Measurements from ENCODE around the gene POLRMT.
"Not testable (repeated sequence)": the region's sequence is repeated elsewhere in the genome, so short reads cannot be mapped to it uniquely, and the experiment has no call there.

Gene POLRMT

DNA sequence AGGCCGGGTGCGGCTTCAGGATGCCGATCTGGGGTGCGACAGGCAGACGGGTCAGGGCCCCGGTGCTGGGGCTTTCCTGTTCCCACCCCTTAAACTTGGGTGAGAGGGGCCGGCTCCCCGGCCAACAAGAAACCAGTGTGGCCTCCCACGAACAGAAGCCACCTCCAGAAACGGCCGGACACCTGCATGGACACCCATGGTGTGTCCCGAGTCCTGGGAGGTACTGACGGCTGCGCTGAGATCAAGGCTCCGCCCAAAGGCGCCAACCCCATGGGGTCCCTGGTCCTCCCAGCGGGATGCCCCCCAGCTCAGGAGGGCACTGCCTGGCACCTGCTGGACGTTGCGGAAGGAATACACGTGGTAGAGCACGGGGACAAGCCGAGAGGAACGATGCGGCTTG is 11.5 kb downstream of the POLRMT start:
- DNase-seq (ENCODE audit: low read depth) = no peak
- H3K4me3 ChIP-seq (ENCODE audit: low read length) = no peak overlapping the region
- TF ChIP-seq CTCF (conservative IDR thresholded peaks at IDR 0.05; ENCODE audit: low read length) = no peak

DNA sequence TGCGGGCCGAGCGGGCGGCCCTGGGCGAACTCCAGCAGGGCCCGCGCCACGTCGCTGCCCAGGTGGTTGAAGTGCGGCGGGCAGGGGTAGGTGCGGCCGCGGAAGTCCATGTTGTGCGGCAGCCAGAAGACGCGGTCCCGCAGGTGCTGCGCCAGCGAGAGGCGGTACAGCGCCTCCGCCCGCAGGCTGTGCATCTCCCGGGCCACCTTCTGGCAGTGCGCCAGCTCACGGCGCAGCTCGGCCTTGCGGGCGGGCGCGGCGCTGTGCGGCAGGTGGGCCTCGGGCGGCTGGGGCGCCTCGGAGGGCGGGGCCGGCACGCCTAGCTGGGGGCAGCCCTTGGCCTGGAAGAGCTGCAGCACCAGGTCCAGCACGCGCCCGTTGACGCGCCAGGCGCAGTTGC is 12.1 kb downstream of the POLRMT start:
- H3K4me3 ChIP-seq (ENCODE audit: low read length); DNase-seq (ENCODE audit: low read depth): not testable (repeated sequence)

DNA sequence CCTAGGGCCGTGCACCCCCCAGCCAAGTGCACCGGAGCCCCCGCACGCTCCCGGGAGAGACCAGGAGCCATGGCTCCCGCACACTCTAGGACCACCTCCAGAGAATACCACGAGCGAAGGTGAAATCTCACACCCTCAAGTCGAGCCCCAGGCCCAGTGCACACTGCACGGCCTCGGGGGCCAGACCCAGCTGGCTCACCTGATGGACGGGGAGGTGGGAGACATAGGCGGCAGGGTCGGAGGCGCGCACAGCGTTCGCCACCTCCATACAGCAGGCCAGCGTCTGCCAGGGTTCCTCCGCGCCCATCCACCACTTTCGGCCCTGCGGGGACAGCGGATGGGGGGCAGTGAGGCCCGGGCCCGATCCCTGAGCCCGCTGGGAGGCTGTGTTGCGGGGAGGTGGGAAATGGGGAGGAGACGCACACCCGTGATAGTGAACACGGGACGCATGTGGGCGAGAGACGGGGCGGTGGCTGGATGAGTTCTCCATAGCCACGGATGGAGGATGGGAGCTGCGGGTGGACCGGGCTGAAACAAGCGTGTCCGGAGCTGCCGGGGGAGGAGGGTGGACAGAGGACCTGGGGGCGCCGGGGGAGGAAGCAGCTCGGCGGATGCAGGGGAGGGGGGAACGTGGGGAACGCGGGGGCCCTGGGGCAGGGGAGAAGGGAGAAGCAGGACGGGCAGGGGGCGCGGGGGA is 13.0 kb downstream of the POLRMT start:
- DNase-seq (ENCODE audit: low read depth) = no peak
- no peak overlapping the region for H3K4me3 ChIP-seq (ENCODE audit: low read length)
- TF ChIP-seq CTCF (conservative IDR thresholded peaks at IDR 0.05; ENCODE audit: low read length) = no peak

DNA sequence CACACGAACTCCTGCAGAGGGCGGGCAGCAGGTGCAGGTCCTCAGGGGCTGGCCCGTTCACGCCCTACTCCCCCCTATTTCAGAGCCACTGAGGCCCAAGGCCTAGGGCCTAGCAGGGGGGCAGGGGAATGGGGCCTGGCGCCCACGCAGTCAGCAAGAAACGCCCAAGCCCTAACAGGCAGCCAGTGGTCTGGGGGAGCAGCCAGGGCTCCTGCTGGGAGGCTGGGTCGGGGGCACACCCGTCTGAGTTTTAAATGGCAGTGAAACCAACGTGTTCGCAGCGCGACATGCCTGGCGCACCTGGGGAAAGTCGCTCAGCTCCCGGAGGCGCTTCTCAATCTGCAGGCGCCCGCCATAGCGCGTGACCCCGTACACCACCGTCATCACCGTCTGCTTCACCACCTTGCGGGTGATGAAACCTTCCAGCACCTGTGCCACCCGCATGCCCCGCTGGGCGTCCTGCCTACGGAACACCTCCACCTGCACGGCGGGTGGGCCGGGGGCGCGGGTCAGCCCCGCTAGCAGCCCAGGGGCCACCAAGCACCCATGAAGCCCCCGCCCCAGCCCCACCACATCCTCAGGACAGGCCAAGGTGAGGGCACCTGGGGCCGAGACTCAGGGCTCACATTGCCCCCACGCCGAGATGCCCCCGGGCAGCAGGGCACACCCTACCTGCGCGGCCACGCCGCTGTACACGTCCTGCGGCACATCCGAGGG is 13.9 kb downstream of the POLRMT start:
- H3K4me3 ChIP-seq (ENCODE audit: low read length) = no peak overlapping the region
- DNase-seq (ENCODE audit: low read depth) = no peak
- TF ChIP-seq CTCF (conservative IDR thresholded peaks at IDR 0.05; ENCODE audit: low read length) = no peak

- DNase-seq (ENCODE audit: low read depth) = no peak
- TF ChIP-seq CTCF (conservative IDR thresholded peaks at IDR 0.05; ENCODE audit: low read length) = no peak
- H3K4me3 ChIP-seq (ENCODE audit: low read length) = no peak overlapping the region
Measured at GRCh38 chr19:618674-619285, 14.6 kb downstream of the POLRMT start.

GRCh38 chr19:618247-618619 is 15.1 kb downstream of the POLRMT start:
- no peak for DNase-seq (ENCODE audit: low read depth)
- TF ChIP-seq CTCF (conservative IDR thresholded peaks at IDR 0.05; ENCODE audit: low read length) = no peak
- no peak overlapping the region for H3K4me3 ChIP-seq (ENCODE audit: low read length)

- TF ChIP-seq CTCF (conservative IDR thresholded peaks at IDR 0.05; ENCODE audit: low read length) = no peak
- DNase-seq (ENCODE audit: low read depth) = no peak
- no peak overlapping the region for H3K4me3 ChIP-seq (ENCODE audit: low read length)
Measured at GRCh38 chr19:617551-618246, 15.6 kb downstream of the POLRMT start.

Data from AG10803 (cell line).